SU-DHL-6 (cell line): ENCODE data around the gene LRTM2.

Experiments
- H2AFZ ChIP-seq: fragments of 200-600 bp; sonication (generic); 2 replicates; pipeline ENCODE4 v1.6.1; 2014; ENCODE audit warnings: low read depth, mild to moderate bottlenecking, moderate library complexity, mixed read lengths, antibody characterized with exemption, low read length; ENCODE audit not compliant: severe bottlenecking
- H3F3A ChIP-seq: fragments of 200-600 bp; shearing (Covaris generic); 2 replicates; pipeline ENCODE4 v1.6.0; 2016; ENCODE audit warnings: antibody characterized with exemption, mild to moderate bottlenecking; ENCODE audit not compliant: insufficient read depth
- H3K27ac ChIP-seq: fragments of 200-600 bp; sonication (generic); 2 replicates; pipeline ENCODE4 v1.5.1; 2016; ENCODE audit warnings: low read depth, mild to moderate bottlenecking, low read length, moderate library complexity, mixed read lengths
- H3K27me3 ChIP-seq: fragments of 200-600 bp; sonication (generic), shearing (Covaris generic); 2 replicates; pipeline ENCODE4 v1.6.0; 2014; ENCODE audit warnings: mild to moderate bottlenecking, low read length
- H3K36me3 ChIP-seq: fragments of 200-600 bp; sonication (generic); 2 replicates; pipeline ENCODE4 v1.6.1; 2014; ENCODE audit warnings: mild to moderate bottlenecking, low read length, mixed read lengths
- H3K4me2 ChIP-seq: fragments of 300-600, 200-600 bp; shearing (Covaris generic), sonication (generic); 2 replicates; pipeline ENCODE4 v1.6.0; 2014; ENCODE audit warnings: low read length, low read depth, mild to moderate bottlenecking; ENCODE audit not compliant: poor library complexity, severe bottlenecking
- H3K4me3 ChIP-seq: fragments of 200-600 bp; sonication (generic); 2 replicates; pipeline ENCODE4 v1.5.1; 2014; ENCODE audit warnings: antibody characterized with exemption, low read length, mild to moderate bottlenecking, mixed read lengths; ENCODE audit not compliant: insufficient read depth, poor library complexity, severe bottlenecking
- H3K79me2 ChIP-seq: fragments of 200-600 bp; sonication (generic); 2 replicates; pipeline ENCODE4 v1.6.1; 2014; ENCODE audit warnings: mild to moderate bottlenecking, low read length, moderate library complexity; ENCODE audit not compliant: insufficient read depth
- H3K9ac ChIP-seq: fragments of 200-600 bp; sonication (generic); 2 replicates; pipeline ENCODE4 v1.7.0; 2014; ENCODE audit warnings: mild to moderate bottlenecking, low read length
- H3K9me2 ChIP-seq: fragments of 200-600 bp; sonication (generic); replicated peaks from 2 replicates; pipeline ENCODE4 v1.6.1; 2014; ENCODE audit warnings: low read length; ENCODE audit not compliant: insufficient read depth
- H3K9me3 ChIP-seq: fragments of 200-600 bp; sonication (generic); 2 replicates; pipeline ENCODE4 v1.6.1; 2014; ENCODE audit warnings: low read length, mixed read lengths; ENCODE audit not compliant: insufficient read depth
- H4K20me1 ChIP-seq: fragments of 200-600 bp; sonication (generic); 2 replicates; pipeline ENCODE4 v1.6.1; 2014; ENCODE audit warnings: low read depth, mild to moderate bottlenecking, antibody characterized with exemption, low read length, moderate library complexity, mixed read lengths
- CTCF ChIP-seq: fragments of 200-600 bp; sonication (generic); IDR thresholded peaks from one replicate; pipeline ENCODE4 v1.5.1; 2017; ENCODE audit warnings: antibody characterized with exemption, mild to moderate bottlenecking, low read length, moderate library complexity; ENCODE audit not compliant: insufficient read depth, poor library complexity, severe bottlenecking
- EZH2phosphoT487 ChIP-seq: fragments of 200-600 bp; sonication (generic), shearing (Covaris generic); conservative IDR thresholded peaks from 2 replicates; pipeline ENCODE4 v1.6.1; 2018; ENCODE audit warnings: mild to moderate bottlenecking, antibody characterized with exemption, low read length, moderate library complexity, mixed read lengths

The LRTM2 gene

DNA sequence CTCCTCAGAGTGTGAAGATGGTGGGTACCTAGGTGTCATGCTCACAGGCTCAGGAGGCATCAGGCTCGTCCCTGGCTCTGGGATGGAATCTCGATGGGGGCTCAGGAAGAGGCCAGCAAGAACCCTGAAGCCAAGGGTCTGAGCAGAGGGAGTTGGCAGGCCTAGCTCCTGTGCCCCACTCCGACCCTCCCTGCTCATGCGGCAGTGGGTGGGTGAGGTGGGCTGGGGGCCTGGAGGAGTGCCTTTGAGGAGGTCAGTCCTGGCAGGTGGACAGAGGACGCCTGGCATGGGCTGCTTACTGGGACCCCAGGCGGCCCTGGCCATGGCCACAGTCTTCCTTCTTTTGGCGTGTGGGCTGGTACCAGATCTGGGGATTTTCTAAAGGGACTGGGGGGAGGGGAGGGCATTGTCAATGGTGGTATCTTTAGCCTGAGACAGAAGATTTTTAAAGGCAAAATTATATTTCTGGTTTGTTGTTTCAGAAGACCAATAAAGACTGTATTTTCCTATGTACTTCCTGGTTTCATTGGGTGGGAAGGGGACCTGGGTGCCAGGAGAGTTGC lies 16.0 kb downstream of the LRTM2 start:
- Histone ChIP-seq H3K36me3 (no peaks in the 10 kb centered on the region), H3K9ac (no peak overlapping the region), H3K9me3 (no peaks in the 10 kb centered on the region), H3K4me2 (no peak overlapping the region), H3K27me3 (no peaks in the 10 kb centered on the region), H4K20me1 (no peaks in the 10 kb centered on the region), H3K4me3 (no peak overlapping the region), H3K9me2 (no peaks in the 10 kb centered on the region), H3F3A (no peaks in the 10 kb centered on the region), H3K79me2 (no peaks in the 10 kb centered on the region), H2AFZ (no peak overlapping the region), H3K27ac (no peak overlapping the region)
- no peak for TF ChIP-seq EZH2phosphoT487
- TF ChIP-seq CTCF: no peak

DNA sequence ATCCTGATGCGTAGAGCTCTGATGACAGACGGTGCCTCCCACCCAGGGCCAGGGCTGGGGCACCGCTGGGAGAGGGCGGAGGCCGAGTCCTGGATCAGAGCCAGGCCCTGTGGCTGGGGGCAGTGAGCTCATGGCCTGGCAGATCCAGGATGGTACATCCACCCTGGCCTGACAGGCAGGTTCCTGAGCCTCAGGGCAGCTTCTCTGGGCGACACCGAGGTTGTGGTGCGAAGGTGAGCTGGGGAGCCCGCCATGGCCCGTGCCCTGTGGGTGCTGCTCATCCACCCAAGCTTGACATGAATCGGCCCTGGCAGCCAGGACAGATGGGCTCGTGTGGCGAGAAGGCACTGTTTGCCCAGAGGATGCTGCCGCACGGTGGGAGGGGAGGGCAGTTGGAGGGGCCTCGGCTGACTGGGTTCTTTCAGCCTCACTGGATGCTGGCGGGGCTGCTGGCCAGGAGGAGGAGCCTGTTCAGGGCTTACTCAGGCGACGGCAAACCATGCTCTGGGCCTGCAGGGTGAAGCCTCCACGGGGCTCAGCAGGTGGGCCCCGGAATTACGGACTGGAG lies 16.6 kb downstream of the LRTM2 start:
- TF ChIP-seq EZH2phosphoT487 (no peak), CTCF (no peak)
- Histone ChIP-seq H3K79me2 (no peaks in the 10 kb centered on the region), H3K27ac (no peak overlapping the region), H3K9me3 (no peaks in the 10 kb centered on the region), H3K36me3 (no peaks in the 10 kb centered on the region), H2AFZ (no peak overlapping the region), H3F3A (no peaks in the 10 kb centered on the region), H3K4me3 (no peak overlapping the region), H3K4me2 (no peak overlapping the region), H3K27me3 (no peaks in the 10 kb centered on the region), H3K9me2 (no peaks in the 10 kb centered on the region), H4K20me1 (no peaks in the 10 kb centered on the region), H3K9ac (no peak overlapping the region)

GRCh38 chr12:1837541-1838204 lies 17.3 kb downstream of the LRTM2 start:
- H3K4me3 ChIP-seq: no peak overlapping the region
- H3K9ac ChIP-seq: no peak overlapping the region
- no peak overlapping the region for H3K27ac ChIP-seq

More at GRCh38 chr12:1837541-1838204, 17.3 kb downstream of the LRTM2 start:
- Histone ChIP-seq H3F3A (no peaks in the 10 kb centered on the region), H3K27me3 (no peaks in the 10 kb centered on the region), H3K9me2 (no peaks in the 10 kb centered on the region), H4K20me1 (no peaks in the 10 kb centered on the region), H3K36me3 (no peaks in the 10 kb centered on the region), H3K79me2 (no peaks in the 10 kb centered on the region), H3K4me2 (no peak overlapping the region), H2AFZ (no peak overlapping the region), H3K9me3 (no peaks in the 10 kb centered on the region)
- TF ChIP-seq CTCF (no peak), EZH2phosphoT487 (no peak)
